NCI-H446 treated with DMSO at 0.1 percent for 48 hours (cell line): ENCODE measurements around the gene SLC25A48.

Experiments used
- DNase-seq: peaks from one replicate; lab custom pipeline; 2025; lab: John Stamatoyannopoulos, UW

The SLC25A48 gene

DNA sequence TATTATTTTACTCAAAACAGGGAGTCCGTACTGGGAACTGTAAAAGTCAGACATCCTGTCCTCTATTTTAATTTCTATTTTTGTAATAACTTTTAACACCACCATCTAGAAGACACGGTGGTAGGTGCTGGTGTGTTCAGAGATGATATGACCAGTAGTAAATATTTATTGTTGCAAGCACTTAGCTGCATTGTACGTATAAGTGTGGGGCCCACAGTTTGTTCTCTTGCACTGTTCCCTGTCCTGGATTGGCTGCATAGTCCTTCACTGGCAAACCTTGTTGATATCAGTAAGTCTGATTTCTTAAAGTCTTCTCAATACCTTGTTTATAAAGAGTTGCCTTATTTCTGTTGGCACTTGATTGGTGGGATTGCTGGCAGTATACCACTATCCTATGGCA lies 85.7 kb downstream of the SLC25A48 start:
- no peak for DNase-seq

DNA sequence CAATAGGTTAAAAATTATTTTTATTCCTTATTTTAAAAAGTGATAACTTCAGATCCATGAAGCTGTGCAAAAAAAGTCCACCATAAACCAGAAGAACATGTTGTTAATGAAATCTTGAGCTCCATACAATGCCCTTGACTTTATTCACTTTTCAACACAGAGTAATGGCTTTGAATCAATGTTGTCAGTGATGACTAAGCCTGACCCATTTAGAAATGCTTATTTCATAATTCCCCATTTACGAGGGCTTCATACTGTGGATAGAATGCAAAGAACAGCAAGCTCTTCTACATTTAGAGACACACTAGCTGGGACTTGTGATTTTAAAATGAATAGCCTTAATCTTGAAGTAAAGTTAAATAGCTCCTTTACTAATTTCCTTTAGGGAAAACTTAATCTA lies 86.9 kb downstream of the SLC25A48 start:
- DNase-seq, result no peak

DNA sequence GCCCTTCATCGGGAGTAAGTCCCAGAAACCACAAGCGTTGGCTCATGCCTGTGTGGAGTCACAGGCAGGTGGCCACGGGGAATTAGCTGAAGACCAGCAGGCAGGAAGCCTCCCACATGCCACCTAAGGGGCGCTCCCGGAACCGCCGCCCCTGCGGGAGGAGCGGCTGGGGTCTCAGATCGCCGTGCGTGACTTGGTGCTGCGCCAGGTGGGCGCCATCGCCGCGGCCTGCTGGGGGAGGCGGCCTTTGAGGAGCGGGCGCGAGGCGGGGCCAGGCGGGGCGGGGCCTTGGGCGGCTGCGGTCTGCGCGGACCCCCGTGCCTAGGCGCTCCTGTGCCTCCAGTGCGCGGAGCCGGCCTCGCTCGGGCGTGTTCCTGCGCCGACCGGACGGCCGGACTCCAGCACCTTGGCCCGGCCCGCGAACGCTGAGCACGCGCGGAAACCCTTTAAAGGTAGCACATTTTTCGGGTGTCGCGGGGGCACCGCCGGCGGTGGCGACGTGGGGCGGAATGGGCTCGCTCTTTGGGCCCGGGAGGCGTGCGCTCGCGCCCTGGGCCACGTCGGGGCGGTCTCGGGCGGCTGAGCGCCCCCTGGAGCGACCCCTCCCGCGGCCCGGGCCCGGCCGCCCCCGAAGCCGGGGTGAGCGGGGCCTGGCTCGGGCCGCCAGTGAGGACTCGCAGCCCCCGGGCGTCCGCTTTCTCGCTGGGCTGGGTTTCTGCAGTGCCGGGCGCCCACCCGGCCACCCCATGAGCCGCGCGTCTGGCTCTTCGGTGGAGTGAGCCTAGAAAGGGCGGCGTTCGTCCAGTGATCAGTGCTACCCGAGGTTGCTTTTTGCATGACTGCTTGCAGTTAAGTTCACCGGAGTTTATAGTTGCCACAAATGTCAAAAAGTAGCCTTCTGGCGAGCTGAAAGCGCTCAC lies 95.8 kb downstream of the SLC25A48 start:
- DNase-seq, result no peak

DNA sequence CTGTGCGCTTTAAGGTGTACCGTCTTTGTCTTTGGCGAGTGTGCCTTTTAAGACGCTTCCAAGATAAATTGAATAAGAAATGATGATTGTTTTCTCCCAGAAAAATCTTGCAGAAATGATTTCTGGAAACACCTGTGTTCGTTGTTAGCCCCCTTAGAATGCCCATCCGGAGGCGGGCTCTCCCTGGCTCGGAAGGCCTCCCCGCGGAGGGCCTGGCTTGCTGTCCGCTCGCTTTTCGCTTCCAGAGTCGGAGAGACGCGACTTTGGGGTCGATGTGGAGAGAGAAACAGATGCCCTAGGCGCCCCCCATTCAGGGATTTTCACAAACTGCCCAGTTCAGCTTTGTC lies 96.5 kb downstream of the SLC25A48 start:
- no peak for DNase-seq

DNA sequence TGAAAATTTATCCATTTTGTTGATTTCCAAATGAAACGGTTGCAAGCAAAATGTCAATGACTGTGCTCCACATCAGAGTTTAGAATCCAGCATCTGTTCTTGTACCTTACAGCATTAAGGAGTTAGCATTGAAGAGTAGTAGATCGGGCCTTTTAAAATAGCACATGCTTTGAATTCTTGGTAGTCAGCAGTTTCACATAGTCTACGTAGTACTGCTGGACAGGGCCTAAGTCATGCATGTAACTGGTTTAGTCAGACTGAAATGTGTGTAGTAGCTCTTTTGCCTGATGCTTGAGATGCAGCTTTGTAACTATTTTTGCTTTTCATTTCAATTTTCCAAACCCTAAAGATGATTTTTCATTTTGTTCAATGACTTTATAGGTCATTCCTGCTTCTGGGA lies 100.5 kb downstream of the SLC25A48 start:
- no peak for DNase-seq

DNA sequence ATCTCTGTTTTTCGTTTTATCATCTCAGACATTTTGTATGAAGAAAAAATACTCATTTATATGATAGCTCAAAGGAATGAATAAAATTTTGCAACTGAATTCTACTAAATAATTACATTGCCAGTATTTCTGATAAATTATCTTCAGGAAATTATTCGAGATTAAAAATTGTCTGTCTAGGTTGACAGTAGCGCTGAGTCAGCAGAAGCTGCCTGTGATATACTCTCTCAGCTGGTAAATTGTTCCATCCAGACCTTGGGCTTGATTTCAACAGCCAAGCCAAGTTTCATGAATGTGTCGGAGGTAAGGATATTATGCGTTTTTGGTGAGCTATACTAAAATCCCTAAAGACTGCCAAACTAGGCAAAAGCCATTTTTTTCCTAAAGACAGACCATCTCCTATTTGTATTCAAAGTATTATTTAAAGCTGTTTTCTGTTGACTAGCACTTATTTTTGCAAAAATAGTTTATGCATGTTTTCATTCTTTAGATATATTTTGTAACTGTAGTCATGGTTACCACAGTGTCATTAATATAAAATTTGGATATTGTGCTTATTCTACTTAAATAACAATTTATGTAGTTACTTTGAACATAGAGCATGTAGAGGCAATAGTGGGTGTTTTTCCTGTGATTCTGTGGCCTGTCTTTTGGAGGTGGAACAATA lies 102.9 kb downstream of the SLC25A48 start:
- no peak for DNase-seq
